HepG2 (cell line): ENCODE results near the gene NUBP2. TPM values are rescaled to one million over a fixed set of nuclear protein-coding genes. Genes with fewer than 3 reads are reported as not detected.

ENCODE experiments used
- ARNT ChIP-seq: fragments of 450-650 bp; IDR thresholded peaks from 2 replicates; pipeline ENCODE4 v1.6.1; 2017
- ARNT2 ChIP-seq: sonication (generic); formaldehyde crosslinking; IDR thresholded peaks from 2 replicates; pipeline ENCODE4 v1.8.0; 2022; ENCODE audit warnings: mild to moderate bottlenecking, low read depth, missing genetic modification reagents, moderate library complexity
- FOXA1 ChIP-seq, 2 experiments: fragments of 450-650 bp in 1 of 2; sonication (generic) in 1 of 2; formaldehyde crosslinking in 1 of 2; IDR thresholded peaks; 2 replicates each; pipeline versions ENCODE4 v1.4.0 to v1.6.1; 2016 to 2020; ENCODE audit warnings: missing genetic modification reagents in 1 of 2
- FOXA3 ChIP-seq: IDR thresholded peaks from 2 replicates; pipeline ENCODE4 v1.6.1; 2016; ENCODE audit warnings: missing genetic modification reagents, missing compliant biosample characterization
- HDAC1 ChIP-seq: sonication (generic); formaldehyde crosslinking; IDR thresholded peaks from 2 replicates; pipeline ENCODE4 v1.5.1; 2020; ENCODE audit warnings: mild to moderate bottlenecking, missing genetic modification reagents
- MXI1 ChIP-seq: IDR thresholded peaks from 3 replicates; pipeline ENCODE4 v1.6.1; 2012; ENCODE audit warnings: low read depth, low read length, inconsistent platforms, borderline replicate concordance
- NR2F6 ChIP-seq, 2 experiments: IDR thresholded peaks; 2 replicates each; pipeline ENCODE4 v1.6.1; 2016; ENCODE audit warnings: antibody characterized with exemption in 1 of 2, mild to moderate bottlenecking in 1 of 2
- PPARG ChIP-seq: conservative IDR thresholded peaks from 2 replicates; pipeline ENCODE4 v1.6.1; 2016; ENCODE audit warnings: missing biosample characterization, missing genetic modification reagents
- RAD21 ChIP-seq: fragments of 450-650 bp; formaldehyde crosslinking; IDR thresholded peaks from 2 replicates; pipeline ENCODE4 v1.5.0; 2020; ENCODE audit warnings: mild to moderate bottlenecking
- SAP130 ChIP-seq: IDR thresholded peaks from 2 replicates; pipeline ENCODE4 v1.6.1; 2016; ENCODE audit warnings: low read depth
- SMC3 ChIP-seq: IDR thresholded peaks from 2 replicates; pipeline ENCODE4 v1.6.1; 2011; ENCODE audit warnings: low read length, improper control_type of control experiment
- THAP11 ChIP-seq: IDR thresholded peaks from 2 replicates; pipeline ENCODE4 v1.6.1; 2016; ENCODE audit warnings: missing biosample characterization, missing genetic modification reagents
- XRCC5 ChIP-seq: fragments of 200-400 bp; formaldehyde crosslinking; optimal IDR thresholded peaks from 2 replicates; pipeline ENCODE3; 2017; ENCODE audit warnings: mild to moderate bottlenecking, low read length
- ZNF451 ChIP-seq: sonication (generic); formaldehyde crosslinking; IDR thresholded peaks from 2 replicates; pipeline ENCODE4 v1.5.0; 2020; ENCODE audit warnings: mild to moderate bottlenecking, missing genetic modification reagents
- polyA plus RNA-seq, 8 experiments: library from polyadenylated mRNA; depleted of rRNA in 3 of 8; stranded (reverse) in 7 of 8; unstranded in 1 of 8; fragments of >200 nt; fragmentation: Illumina TruSeq in 4 of 8; extraction: Trizol in 4 of 8; gene quantifications; 2 replicates each; pipeline versions ENCODE4 v1.2.1 to v1.2.3, GENCODE V29; 2011 to 2016; ENCODE audit warnings: low read depth in 4 of 8, missing spikeins in 1 of 8, mixed read lengths in 1 of 8; ENCODE audit not compliant: insufficient read depth in 1 of 8
- total RNA-seq, 5 experiments: library from RNA; depleted of rRNA; stranded (reverse); fragments of >200 nt; fragmentation: Illumina TruSeq; extraction: Trizol; gene quantifications; 2 replicates each; pipeline ENCODE4 v1.2.3, GENCODE V29; 2016; ENCODE audit warnings: low read depth in 1 of 5
- TF ChIP-seq, protein P1 (sequence below): IDR thresholded peaks from 2 replicates; pipeline ENCODE4 v1.6.1; 2018; ENCODE audit warnings: missing genetic modification reagents
- TF ChIP-seq, protein P2 (sequence below), 2 experiments: sonication (generic) in 1 of 2; formaldehyde crosslinking in 1 of 2; IDR thresholded peaks; 2 replicates each; pipeline versions ENCODE4 v1.4.0 to v1.6.1; 2016 to 2020; ENCODE audit warnings: borderline replicate concordance in 1 of 2, low read depth in 1 of 2, mild to moderate bottlenecking in 1 of 2, missing genetic modification reagents in 1 of 2
- TF ChIP-seq, protein P3 (sequence below): sonication (generic); formaldehyde crosslinking; IDR thresholded peaks from 2 replicates; pipeline ENCODE4 v1.9.0; 2021; ENCODE audit warnings: missing genetic modification reagents, borderline replicate concordance
- TF ChIP-seq, protein P4 (sequence below): sonication (generic); formaldehyde crosslinking; IDR thresholded peaks from 2 replicates; pipeline ENCODE4 v1.5.1; 2020; ENCODE audit warnings: mild to moderate bottlenecking, missing genetic modification reagents, moderate library complexity

Gene NUBP2
- total and polyA plus RNA-seq, 2 of the 13 experiments (the other 11 are each of a cell fraction or from before 2014, with no cell fraction given): 25.7 to 61.5 TPM

DNA sequence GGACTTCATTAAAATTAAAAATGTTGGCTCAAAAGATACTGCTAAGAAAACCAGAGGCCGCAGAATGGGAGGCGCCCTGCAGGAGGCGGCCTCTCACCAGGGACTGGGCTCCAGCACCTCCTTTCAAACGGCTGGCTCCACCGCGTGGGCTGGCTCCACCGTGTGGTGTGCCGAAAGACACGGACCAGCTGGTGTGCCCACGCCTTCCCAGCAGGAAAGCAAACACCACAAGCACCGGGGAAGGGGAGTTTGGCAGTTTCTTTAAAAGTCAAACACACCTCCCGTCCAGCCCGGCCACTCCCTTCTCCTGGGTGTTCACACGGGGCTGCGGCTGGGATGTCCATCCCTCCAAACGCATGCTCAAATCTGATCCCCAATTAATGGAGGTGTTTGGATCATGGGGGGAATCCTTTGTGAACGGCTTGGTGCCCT, 30.0 kb downstream of the NUBP2 start (continued):
- TF ChIP-seq, protein P1, sequence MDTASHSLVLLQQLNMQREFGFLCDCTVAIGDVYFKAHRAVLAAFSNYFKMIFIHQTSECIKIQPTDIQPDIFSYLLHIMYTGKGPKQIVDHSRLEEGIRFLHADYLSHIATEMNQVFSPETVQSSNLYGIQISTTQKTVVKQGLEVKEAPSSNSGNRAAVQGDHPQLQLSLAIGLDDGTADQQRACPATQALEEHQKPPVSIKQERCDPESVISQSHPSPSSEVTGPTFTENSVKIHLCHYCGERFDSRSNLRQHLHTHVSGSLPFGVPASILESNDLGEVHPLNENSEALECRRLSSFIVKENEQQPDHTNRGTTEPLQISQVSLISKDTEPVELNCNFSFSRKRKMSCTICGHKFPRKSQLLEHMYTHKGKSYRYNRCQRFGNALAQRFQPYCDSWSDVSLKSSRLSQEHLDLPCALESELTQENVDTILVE (CRISPR knock-in tag): no peak
- TF ChIP-seq MXI1 (peak; percentile 77; the same call in 1 of the 3 replicates), SMC3 (peak; percentile 62; the same call in 1 of the 2 replicates), FOXA3 (CRISPR knock-in tag) (peak; percentile 28; the same call in 1 of the 2 replicates), ARNT2 (no peak), XRCC5 (peak; percentile 91), THAP11 (CRISPR knock-in tag) (peak; percentile 20; the same call in 1 of the 2 replicates), ARNT (no peak), FOXA1 (IDR thresholded peaks at IDR 0.05) (no peak), FOXA1 (CRISPR knock-in tag; IDR thresholded peaks at IDR 0.05) (0 out of 2 replicates have a peak, but pooled peaks have one; percentile 22), RAD21 (CRISPR knock-in tag) (peak; percentile 95), SAP130 (CRISPR knock-in tag) (peak; percentile 73), ZNF451 (no peak), HDAC1 (peak; percentile 36; the same call in 1 of the 2 replicates), PPARG (CRISPR knock-in tag) (0 out of 2 replicates have a peak, but pooled peaks have one; percentile 31), NR2F6 (IDR thresholded peaks at IDR 0.05) (no peak), NR2F6 (CRISPR knock-in tag; IDR thresholded peaks at IDR 0.05) (peak; percentile 34; the same call in 1 of the 2 replicates)
- TF ChIP-seq, protein P2, sequence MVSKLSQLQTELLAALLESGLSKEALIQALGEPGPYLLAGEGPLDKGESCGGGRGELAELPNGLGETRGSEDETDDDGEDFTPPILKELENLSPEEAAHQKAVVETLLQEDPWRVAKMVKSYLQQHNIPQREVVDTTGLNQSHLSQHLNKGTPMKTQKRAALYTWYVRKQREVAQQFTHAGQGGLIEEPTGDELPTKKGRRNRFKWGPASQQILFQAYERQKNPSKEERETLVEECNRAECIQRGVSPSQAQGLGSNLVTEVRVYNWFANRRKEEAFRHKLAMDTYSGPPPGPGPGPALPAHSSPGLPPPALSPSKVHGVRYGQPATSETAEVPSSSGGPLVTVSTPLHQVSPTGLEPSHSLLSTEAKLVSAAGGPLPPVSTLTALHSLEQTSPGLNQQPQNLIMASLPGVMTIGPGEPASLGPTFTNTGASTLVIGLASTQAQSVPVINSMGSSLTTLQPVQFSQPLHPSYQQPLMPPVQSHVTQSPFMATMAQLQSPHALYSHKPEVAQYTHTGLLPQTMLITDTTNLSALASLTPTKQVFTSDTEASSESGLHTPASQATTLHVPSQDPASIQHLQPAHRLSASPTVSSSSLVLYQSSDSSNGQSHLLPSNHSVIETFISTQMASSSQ (IDR thresholded peaks at IDR 0.05; ENCODE audit: low read depth): no peak
- TF ChIP-seq, protein P2 (CRISPR knock-in tag; IDR thresholded peaks at IDR 0.05; ENCODE audit: borderline replicate concordance): no peak
- TF ChIP-seq, protein P3, sequence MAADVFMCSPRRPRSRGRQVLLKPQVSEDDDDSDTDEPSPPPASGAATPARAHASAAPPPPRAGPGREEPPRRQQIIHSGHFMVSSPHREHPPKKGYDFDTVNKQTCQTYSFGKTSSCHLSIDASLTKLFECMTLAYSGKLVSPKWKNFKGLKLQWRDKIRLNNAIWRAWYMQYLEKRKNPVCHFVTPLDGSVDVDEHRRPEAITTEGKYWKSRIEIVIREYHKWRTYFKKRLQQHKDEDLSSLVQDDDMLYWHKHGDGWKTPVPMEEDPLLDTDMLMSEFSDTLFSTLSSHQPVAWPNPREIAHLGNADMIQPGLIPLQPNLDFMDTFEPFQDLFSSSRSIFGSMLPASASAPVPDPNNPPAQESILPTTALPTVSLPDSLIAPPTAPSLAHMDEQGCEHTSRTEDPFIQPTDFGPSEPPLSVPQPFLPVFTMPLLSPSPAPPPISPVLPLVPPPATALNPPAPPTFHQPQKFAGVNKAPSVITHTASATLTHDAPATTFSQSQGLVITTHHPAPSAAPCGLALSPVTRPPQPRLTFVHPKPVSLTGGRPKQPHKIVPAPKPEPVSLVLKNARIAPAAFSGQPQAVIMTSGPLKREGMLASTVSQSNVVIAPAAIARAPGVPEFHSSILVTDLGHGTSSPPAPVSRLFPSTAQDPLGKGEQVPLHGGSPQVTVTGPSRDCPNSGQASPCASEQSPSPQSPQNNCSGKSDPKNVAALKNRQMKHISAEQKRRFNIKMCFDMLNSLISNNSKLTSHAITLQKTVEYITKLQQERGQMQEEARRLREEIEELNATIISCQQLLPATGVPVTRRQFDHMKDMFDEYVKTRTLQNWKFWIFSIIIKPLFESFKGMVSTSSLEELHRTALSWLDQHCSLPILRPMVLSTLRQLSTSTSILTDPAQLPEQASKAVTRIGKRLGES (CRISPR knock-in tag): no peak
- TF ChIP-seq, protein P4, sequence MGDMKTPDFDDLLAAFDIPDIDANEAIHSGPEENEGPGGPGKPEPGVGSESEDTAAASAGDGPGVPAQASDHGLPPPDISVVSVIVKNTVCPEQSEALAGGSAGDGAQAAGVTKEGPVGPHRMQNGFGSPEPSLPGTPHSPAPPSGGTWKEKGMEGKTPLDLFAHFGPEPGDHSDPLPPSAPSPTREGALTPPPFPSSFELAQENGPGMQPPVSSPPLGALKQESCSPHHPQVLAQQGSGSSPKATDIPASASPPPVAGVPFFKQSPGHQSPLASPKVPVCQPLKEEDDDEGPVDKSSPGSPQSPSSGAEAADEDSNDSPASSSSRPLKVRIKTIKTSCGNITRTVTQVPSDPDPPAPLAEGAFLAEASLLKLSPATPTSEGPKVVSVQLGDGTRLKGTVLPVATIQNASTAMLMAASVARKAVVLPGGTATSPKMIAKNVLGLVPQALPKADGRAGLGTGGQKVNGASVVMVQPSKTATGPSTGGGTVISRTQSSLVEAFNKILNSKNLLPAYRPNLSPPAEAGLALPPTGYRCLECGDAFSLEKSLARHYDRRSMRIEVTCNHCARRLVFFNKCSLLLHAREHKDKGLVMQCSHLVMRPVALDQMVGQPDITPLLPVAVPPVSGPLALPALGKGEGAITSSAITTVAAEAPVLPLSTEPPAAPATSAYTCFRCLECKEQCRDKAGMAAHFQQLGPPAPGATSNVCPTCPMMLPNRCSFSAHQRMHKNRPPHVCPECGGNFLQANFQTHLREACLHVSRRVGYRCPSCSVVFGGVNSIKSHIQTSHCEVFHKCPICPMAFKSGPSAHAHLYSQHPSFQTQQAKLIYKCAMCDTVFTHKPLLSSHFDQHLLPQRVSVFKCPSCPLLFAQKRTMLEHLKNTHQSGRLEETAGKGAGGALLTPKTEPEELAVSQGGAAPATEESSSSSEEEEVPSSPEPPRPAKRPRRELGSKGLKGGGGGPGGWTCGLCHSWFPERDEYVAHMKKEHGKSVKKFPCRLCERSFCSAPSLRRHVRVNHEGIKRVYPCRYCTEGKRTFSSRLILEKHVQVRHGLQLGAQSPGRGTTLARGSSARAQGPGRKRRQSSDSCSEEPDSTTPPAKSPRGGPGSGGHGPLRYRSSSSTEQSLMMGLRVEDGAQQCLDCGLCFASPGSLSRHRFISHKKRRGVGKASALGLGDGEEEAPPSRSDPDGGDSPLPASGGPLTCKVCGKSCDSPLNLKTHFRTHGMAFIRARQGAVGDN: peak; percentile 63
